Measurements from ENCODE around the gene CLDN1. TPM values are rescaled to one million over a fixed set of nuclear protein-coding genes. Genes with fewer than 3 reads are reported as not detected.

Gene CLDN1
- total RNA-seq, 1 experiment from 2014 or later, result 27.1 TPM

DNA sequence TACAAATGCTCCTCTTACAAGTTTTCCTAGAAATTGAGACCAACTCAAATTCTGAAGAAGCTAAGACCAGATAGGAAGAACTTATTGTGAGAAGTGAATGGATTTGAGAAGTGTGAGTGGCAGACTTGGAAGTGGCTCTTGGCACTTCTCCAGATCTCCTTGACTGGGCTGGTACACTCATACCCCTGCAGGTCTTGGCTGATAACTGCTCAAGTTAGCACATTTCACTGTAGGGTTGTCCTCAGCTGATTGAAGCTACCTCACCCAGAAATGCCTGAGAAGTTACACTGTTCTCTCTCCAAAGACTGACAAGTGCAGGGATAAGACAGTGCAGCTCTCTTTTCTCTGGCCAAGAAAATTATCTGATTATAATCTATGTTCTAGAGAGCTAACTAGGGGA lies 16.5 kb upstream of the CLDN1 start:
- Histone ChIP-seq H3F3A (ENCODE audit: insufficient read depth, low read depth) (peaks cover 16% of the 10 kb centered on the region), H3K36me3 (ENCODE audit: low read depth) (no peaks in the 10 kb centered on the region), H3K27ac (peak overlapping the region; percentile 38), H3K9me2 (ENCODE audit: insufficient read depth) (no peaks in the 10 kb centered on the region), H3K4me1 (replicated peaks; ENCODE audit: insufficient read depth) (peaks cover 17% of the 10 kb centered on the region), H2AFZ (peak overlapping the region; percentile 18; the same call in 1 of the 2 replicates), H3K79me2 (ENCODE audit: low read depth) (no peaks in the 10 kb centered on the region), H3K4me3 (no peak overlapping the region), H3K4me2 (no peak overlapping the region), H4K20me1 (ENCODE audit: insufficient read depth) (no peaks in the 10 kb centered on the region), H3K27me3 (ENCODE audit: insufficient read depth, low read depth) (no peaks in the 10 kb centered on the region), H3K9me3 (ENCODE audit: insufficient read depth, low read depth) (peaks cover 30% of the 10 kb centered on the region; the same call in 1 of the 2 replicates)
- TF ChIP-seq, protein P1, sequence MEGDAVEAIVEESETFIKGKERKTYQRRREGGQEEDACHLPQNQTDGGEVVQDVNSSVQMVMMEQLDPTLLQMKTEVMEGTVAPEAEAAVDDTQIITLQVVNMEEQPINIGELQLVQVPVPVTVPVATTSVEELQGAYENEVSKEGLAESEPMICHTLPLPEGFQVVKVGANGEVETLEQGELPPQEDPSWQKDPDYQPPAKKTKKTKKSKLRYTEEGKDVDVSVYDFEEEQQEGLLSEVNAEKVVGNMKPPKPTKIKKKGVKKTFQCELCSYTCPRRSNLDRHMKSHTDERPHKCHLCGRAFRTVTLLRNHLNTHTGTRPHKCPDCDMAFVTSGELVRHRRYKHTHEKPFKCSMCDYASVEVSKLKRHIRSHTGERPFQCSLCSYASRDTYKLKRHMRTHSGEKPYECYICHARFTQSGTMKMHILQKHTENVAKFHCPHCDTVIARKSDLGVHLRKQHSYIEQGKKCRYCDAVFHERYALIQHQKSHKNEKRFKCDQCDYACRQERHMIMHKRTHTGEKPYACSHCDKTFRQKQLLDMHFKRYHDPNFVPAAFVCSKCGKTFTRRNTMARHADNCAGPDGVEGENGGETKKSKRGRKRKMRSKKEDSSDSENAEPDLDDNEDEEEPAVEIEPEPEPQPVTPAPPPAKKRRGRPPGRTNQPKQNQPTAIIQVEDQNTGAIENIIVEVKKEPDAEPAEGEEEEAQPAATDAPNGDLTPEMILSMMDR (conservative IDR thresholded peaks at IDR 0.05), result no peak
- TF ChIP-seq EZH2 (IDR thresholded peaks at IDR 0.05; ENCODE audit: low read depth), result no peak
- peak; percentile 30 to 61 for DNase-seq
- ChIA-PET CTCF (interaction anchor here (0.6 kb wide), 1 partner anchor 67 kb away, joined by 5 read pairs; no protein-coding TSS in a partner anchor), POLR2A (ENCODE audit: unreplicated experiment) (interaction anchor here (0.6 kb wide), 1 partner anchor 13 kb away, joined by 6 read pairs; no protein-coding TSS in a partner anchor)
- intact Hi-C loops (cut with micrococcal nuclease; ENCODE audit: unreplicated experiment), result no loop called here
- no TSS peak for BruUV-seq (replicated peaks)

DNA sequence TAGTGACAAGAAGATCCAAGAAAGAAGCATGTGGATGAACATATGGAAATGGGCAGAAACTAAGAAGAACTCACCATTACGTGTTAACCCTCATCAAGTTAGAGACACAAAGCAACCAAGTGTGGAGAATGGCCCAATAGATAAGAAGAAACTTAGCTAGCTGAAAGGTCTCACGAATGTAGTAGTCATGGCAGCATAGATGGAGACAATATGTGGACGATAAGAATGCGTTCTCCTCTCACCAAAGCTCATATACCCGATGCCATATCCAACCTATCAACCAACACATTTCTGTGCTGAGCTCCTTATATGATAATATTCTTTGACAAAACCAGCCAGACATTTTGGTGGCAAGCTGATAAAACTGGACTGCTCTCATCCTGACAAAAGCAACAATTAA lies 15.1 kb upstream of the CLDN1 start:
- Histone ChIP-seq H4K20me1 (ENCODE audit: insufficient read depth) (no peaks in the 10 kb centered on the region), H2AFZ (no peak overlapping the region), H3K9me3 (ENCODE audit: insufficient read depth, low read depth) (peaks cover 22% of the 10 kb centered on the region; the same call in 1 of the 2 replicates), H3K4me3 (no peak overlapping the region), H3F3A (ENCODE audit: insufficient read depth, low read depth) (peaks cover 8% of the 10 kb centered on the region; the same call in 1 of the 2 replicates), H3K27ac (no peak overlapping the region), H3K36me3 (ENCODE audit: low read depth) (no peaks in the 10 kb centered on the region), H3K4me2 (no peak overlapping the region), H3K4me1 (replicated peaks; ENCODE audit: insufficient read depth) (peaks cover 13% of the 10 kb centered on the region), H3K79me2 (ENCODE audit: low read depth) (no peaks in the 10 kb centered on the region), H3K9me2 (ENCODE audit: insufficient read depth) (no peaks in the 10 kb centered on the region), H3K27me3 (ENCODE audit: insufficient read depth, low read depth) (no peaks in the 10 kb centered on the region)
- no peak for TF ChIP-seq EZH2 (IDR thresholded peaks at IDR 0.05; ENCODE audit: low read depth)
- TF ChIP-seq, protein P1 (conservative IDR thresholded peaks at IDR 0.05), result no peak
- ChIA-PET CTCF (interaction anchor here (1.2 kb wide), 1 partner anchor 47 kb away, joined by 4 read pairs; no protein-coding TSS in a partner anchor), POLR2A (ENCODE audit: unreplicated experiment) (no interaction called here)
- DNase-seq, result no peak
- intact Hi-C loops (cut with micrococcal nuclease; ENCODE audit: unreplicated experiment), result no loop called here
- BruUV-seq (replicated peaks), result no TSS peak

DNA sequence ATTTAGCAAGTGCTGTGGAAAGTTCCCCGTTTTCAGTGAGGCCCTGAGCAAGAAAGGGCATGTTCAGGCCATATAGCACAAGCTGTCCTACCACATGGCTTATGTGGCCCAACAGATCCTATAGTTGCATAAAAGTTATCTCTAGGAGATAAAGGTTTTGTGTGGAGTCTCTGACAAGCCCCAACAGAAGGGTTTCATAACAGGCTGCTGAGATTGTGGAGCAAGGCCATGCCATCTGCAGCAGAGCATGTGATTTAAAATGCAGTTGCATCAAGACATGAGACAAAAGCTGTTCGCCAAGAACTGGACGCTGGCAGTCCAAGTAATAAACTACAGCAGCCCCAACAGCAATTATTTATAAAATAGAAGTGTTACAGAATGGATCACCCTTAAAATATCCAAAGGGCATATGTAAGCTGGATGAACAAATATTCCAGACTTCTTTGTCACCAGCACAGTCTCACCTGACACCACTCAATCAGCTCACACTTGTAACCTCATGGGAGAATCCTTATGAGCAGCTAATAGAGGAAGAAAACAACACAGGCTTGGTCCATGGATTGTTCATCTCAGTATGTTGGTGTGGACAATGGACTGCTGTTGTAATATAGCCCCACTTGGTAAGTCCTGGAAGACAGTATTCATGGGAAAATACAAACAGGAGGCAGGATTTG lies 14.4 kb upstream of the CLDN1 start:
- intact Hi-C loops (cut with micrococcal nuclease; ENCODE audit: unreplicated experiment), result no loop called here
- no peaks in the 10 kb centered on the region for H3K9me2 ChIP-seq (ENCODE audit: insufficient read depth)
- peaks cover 8% of the 10 kb centered on the region; the same call in 1 of the 2 replicates for H3F3A ChIP-seq (ENCODE audit: insufficient read depth, low read depth)
- H3K27me3 ChIP-seq (ENCODE audit: insufficient read depth, low read depth), result no peaks in the 10 kb centered on the region
- TF ChIP-seq, protein P1 (conservative IDR thresholded peaks at IDR 0.05), result no peak
- TF ChIP-seq EZH2 (IDR thresholded peaks at IDR 0.05; ENCODE audit: low read depth), result no peak
- H3K4me1 ChIP-seq (replicated peaks; ENCODE audit: insufficient read depth), result peaks cover 13% of the 10 kb centered on the region
- no peaks in the 10 kb centered on the region for H3K79me2 ChIP-seq (ENCODE audit: low read depth)
- H3K9me3 ChIP-seq (ENCODE audit: insufficient read depth, low read depth), result peaks cover 18% of the 10 kb centered on the region; the same call in 1 of the 2 replicates
- no peaks in the 10 kb centered on the region for H4K20me1 ChIP-seq (ENCODE audit: insufficient read depth)
- DNase-seq, result no peak
- POLR2A ChIA-PET (ENCODE audit: unreplicated experiment), result no interaction called here
- no TSS peak for BruUV-seq (replicated peaks)
- H2AFZ ChIP-seq, result no peak overlapping the region
- CTCF ChIA-PET, result interaction anchor here (0.5 to 1.2 kb wide), 2 partner anchors 48 to 396 kb away, joined by 4 read pairs; no protein-coding TSS in a partner anchor
- H3K4me2 ChIP-seq, result no peak overlapping the region
- H3K36me3 ChIP-seq (ENCODE audit: low read depth), result no peaks in the 10 kb centered on the region
- no peak overlapping the region for H3K27ac ChIP-seq
- no peak overlapping the region for H3K4me3 ChIP-seq
